PFSK-1 (cell line): ENCODE measurements around the gene ORC4.

Experiments
- SIN3A ChIP-seq: IDR thresholded peaks from 2 replicates; pipeline ENCODE4 v1.6.1; 2012; ENCODE audit warnings: mild to moderate bottlenecking, low read length, moderate library complexity, borderline replicate concordance; ENCODE audit not compliant: insufficient read depth
- TAF1 ChIP-seq: IDR thresholded peaks from 2 replicates; pipeline ENCODE4 v1.6.1; 2012; ENCODE audit warnings: low read length, control low read depth, borderline replicate concordance; ENCODE audit not compliant: insufficient read depth

DNA sequence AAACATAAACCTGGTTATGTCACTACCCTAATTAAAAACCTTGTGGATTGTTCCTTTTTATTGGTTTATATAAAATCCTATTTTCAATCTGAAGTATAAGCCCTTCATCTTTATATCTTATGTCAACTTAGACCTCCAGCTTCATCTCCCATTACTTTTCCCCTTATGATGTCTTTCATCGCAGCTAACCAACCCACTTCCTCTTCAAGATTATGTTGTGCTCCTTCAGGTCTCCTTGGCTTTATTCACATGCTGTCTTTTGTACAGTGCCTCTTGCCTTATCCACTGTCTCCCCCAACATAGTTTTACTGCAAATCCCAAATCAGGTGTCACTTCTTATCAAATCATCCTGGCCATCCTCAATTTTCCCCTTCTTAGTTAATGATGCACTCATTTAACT lies 26.3 kb upstream of the ORC4 start:
- no peak for TF ChIP-seq TAF1
- TF ChIP-seq SIN3A = no peak
